Measurements from ENCODE around the gene SLC16A6. TPM values are rescaled to one million over a fixed set of nuclear protein-coding genes. Genes with fewer than 3 reads are reported as not detected.
"Not testable (repeated sequence)": the region's sequence is repeated elsewhere in the genome, so short reads cannot be mapped to it uniquely, and the experiment has no call there.

SLC16A6 gene
- total and polyA plus RNA-seq, 2 donors: 0.41 to 0.74 TPM

DNA sequence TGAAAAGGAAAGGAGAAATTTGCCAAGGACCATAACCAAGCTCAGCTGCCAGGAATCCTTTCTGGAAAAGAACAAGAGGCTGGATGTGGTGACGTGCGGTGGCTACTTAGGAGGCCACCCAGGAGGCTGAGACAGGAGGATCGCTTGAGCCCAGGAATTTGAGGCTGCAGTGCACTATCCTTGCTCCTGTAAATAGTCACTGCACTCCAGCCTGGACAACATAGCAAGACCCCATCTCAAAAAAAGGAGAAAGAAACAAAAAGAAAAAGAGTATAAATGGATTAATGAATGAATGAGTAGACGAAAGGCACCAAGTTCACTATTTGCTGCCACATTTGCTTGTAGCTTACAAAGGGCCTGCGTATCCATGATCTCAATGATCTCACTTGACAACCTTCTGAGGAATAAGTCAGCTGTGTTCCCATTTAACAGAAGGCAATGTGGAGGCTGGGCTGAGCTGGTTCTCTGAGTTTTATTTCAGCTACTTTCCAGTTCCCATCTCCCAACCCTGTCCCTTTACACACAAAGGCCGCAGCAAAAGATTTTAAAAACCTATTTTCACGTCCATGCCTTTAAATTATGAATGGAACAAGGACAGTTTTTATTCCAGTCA is 30.1 kb upstream of the SLC16A6 start:
- H3K27ac ChIP-seq (ENCODE audit: low read depth): no peak overlapping the region
- DNase-seq (ENCODE audit: extremely low spot score): no peak
- no peaks in the 10 kb centered on the region for H3K4me1 ChIP-seq (ENCODE audit: insufficient read depth)
- H3K4me3 ChIP-seq (ENCODE audit: low read depth, low read length): no peak overlapping the region
- 93% methylated on average over 7 of the region's 7 CpGs for WGBS
- no peaks in the 10 kb centered on the region for H3K36me3 ChIP-seq (ENCODE audit: insufficient read depth)

DNA sequence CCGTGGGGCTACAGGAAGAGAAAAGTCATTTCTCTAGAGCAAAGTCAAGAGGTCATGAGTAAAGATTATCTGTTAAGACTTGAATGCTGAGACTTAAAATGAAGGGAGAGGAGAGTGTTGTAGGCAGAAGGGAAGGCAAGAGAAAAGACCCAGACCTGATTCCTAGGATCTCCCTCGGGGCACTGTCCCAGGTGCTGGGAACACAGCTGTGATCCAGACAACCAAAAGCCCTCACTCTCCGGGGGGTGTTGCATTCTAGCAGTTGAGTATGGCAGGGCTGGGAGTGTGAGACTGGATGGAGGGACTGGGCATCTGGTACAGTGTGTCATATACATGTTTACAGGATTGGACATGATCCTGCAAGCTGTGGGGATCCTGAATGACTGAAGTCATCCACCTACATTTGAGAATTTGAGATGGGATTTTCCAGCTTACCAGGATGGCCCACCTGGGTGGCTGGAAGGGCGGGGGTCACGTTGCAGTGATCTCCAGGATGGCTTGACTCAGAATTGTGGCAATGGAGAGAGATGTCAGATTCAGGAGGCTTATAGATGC is 29.5 kb upstream of the SLC16A6 start:
- Histone ChIP-seq H3K4me1 (ENCODE audit: insufficient read depth) (no peaks in the 10 kb centered on the region), H3K4me3 (ENCODE audit: low read depth, low read length) (no peak overlapping the region), H3K27ac (ENCODE audit: low read depth) (no peak overlapping the region), H3K36me3 (ENCODE audit: insufficient read depth) (no peaks in the 10 kb centered on the region)
- DNase-seq (ENCODE audit: extremely low spot score): no peak
- 49% methylated on average over 5 of the region's 5 CpGs for WGBS

DNA sequence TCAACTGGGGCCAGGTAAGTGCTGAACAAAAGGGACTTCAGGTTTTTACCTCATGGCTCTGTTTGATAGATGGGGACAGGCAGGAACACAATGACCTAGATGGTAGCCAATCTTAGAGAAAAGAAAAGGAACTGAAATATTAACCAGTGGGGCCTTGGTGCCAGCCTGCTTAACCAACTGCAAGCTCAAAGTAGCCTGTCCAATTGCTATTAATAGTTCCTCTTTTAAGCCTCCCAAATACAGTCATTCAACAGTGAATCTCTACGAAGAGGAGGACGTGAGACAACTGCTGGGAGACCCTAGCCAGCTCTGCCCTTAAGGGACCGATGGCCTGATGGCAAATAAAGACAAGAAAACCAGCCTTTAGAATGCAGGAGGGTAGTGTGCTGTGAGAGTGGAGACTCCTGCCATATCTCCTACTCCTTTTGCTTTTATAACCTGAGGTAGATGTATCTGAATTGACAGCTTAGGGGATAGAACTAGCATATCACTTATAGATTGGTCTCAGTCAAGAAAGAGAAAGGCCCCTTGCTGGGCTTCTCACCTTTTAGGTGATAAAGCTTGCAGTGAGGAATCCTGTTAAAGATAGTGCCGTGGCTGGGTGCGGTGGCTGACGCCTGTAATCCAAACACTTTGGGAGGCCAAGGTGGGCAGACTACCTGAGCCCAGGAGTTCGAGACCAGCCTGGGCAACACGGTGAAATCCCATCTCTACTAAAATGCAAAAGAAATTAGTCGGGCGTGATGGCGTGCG is 28.7 kb upstream of the SLC16A6 start:
- 88% methylated on average over 12 of the region's 12 CpGs for WGBS
- no peak overlapping the region for H3K4me3 ChIP-seq (ENCODE audit: low read depth, low read length)

DNA sequence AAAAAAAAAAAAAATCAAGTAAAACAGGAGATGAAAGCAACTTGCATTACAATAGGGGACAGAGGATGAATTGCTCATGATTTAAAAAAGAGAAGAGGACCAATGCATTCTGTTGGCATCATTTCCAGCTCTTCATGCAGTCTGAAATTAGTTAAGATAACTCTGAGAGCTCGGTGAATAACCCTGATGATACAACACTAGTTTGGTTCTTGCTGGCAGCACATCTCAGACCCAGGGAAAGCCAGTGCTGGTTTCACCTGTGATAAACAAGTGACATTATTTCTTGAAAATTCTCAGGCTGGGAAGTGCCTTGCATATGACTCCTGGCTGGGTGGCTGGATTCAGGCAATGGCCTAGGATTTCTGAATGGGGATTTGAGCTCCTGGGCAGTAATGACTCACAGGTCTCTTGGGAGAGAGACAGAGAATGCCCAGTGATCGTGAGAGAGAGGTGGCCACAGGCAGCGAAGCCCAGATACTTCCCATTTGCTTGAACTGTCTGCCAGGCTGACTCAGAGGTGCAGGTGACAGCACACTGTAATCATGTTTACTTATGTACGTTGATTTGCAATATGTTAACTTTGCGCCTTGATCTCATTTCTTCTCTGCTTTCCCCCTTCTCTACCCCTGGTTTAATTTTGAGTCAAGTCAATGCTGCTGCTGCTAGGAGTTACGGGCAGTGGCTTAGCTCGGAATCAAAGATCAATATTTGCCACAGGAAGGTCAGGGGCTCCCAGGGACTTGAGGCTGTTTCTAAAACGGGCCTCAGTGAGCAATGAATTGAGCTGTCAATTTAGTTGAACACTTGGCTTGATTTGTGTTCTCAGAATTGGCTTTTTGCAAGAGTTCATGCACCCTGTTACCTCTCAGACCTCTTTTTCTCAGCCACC is 27.4 kb upstream of the SLC16A6 start:
- H3K4me3 ChIP-seq (ENCODE audit: low read depth, low read length): no peak overlapping the region
- H3K4me1 ChIP-seq (ENCODE audit: insufficient read depth): no peaks in the 10 kb centered on the region
- no peaks in the 10 kb centered on the region for H3K36me3 ChIP-seq (ENCODE audit: insufficient read depth)
- H3K27ac ChIP-seq (ENCODE audit: low read depth): no peak overlapping the region
- no peak for DNase-seq (ENCODE audit: extremely low spot score)
- WGBS: 75% methylated on average over 8 of the region's 8 CpGs

More for the DNA sequence above, 28.7 kb upstream of the SLC16A6 start:
- H3K27ac ChIP-seq (ENCODE audit: low read depth): no peak overlapping the region
- no peak for DNase-seq (ENCODE audit: extremely low spot score)
- H3K4me1 ChIP-seq (ENCODE audit: insufficient read depth): no peaks in the 10 kb centered on the region
- no peaks in the 10 kb centered on the region for H3K36me3 ChIP-seq (ENCODE audit: insufficient read depth)

DNA sequence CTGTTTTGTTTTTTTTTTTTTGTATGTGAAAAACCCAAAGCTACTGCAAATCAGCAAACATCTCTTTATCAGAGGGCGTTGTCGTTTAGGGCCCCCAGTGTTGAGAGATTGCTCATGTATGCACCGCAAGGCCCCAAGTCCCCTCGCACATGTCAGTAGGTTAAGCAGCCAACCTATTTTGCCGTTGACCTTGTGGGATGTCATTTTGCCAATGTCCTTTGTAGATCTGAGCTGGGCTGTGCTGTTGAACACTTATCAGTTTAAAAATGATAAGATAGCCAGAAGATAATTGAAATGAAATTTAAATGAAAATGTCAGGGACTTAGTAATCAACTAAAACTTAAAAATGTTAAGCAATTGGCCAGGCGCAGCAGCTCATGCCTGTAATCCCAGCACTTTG is 26.5 kb upstream of the SLC16A6 start:
- WGBS: 84% methylated on average over 6 of the region's 6 CpGs
- DNase-seq (ENCODE audit: extremely low spot score): no peak
- no peak overlapping the region for H3K27ac ChIP-seq (ENCODE audit: low read depth)

DNA sequence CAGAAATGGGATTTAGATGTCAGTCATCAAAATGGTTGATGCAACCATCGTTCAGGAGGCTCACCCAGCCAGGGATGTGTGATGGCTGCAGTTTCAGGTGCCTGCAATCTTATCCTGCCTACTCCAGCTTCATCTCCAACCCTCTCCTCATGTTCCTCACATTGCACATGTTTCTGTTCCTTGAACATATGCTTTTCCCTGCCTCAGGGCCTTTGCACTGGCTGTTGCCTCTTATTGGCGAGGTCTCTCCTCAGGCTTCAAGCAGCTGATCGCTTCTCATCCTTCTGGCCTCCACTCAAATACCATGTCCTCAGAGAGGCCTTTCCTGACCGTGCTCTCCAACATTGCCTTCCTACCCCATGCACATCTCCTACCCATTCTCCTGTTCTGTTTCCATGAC is 25.0 kb upstream of the SLC16A6 start:
- Histone ChIP-seq H3K36me3 (ENCODE audit: insufficient read depth) (no peaks in the 10 kb centered on the region), H3K27ac (ENCODE audit: low read depth) (no peak overlapping the region), H3K4me3 (ENCODE audit: low read depth, low read length) (no peak overlapping the region), H3K4me1 (ENCODE audit: insufficient read depth) (no peaks in the 10 kb centered on the region)
- no peak for DNase-seq (ENCODE audit: extremely low spot score)
- 95% methylated on average over 4 of the region's 4 CpGs for whole genome bisulfite sequencing

More for the DNA sequence above, 26.5 kb upstream of the SLC16A6 start:
- H3K4me3 ChIP-seq (ENCODE audit: low read depth, low read length): no peak overlapping the region
- no peaks in the 10 kb centered on the region for H3K36me3 ChIP-seq (ENCODE audit: insufficient read depth)
- H3K4me1 ChIP-seq (ENCODE audit: insufficient read depth): no peaks in the 10 kb centered on the region

DNA sequence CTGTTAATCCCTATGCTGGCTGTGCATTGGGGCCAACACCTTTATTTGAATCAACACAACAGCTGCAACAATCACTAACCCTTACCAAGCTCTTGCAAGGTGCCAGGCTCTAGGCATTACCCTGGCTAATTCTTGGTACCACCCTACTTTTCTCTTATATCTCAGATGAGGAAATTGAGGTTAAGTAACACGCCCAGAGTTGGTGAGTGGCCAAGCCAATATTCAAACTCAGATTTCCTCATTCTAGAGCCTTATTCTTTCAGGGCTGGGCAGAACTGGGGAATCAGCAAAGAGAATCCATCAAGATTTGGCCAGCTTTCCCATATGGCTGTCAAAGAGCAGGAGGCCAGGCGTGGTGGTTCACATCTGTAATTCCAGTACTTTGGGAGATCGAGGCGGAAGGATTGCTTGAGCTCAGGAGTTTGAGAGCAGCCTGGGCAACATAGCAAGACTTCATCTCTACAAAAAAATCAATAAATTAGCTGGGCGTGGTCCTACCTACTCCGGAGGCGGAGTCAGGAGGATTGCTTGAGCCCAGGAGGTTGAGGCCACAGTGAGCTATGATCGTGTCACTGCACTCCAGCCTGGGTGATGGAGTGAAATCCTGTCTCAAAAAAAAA is 24.1 kb upstream of the SLC16A6 start:
- H3K4me3 ChIP-seq (ENCODE audit: low read depth, low read length): no peak overlapping the region
- 88% methylated on average over 8 of the region's 8 CpGs for WGBS
- no peak overlapping the region for H3K27ac ChIP-seq (ENCODE audit: low read depth)
- H3K36me3 ChIP-seq (ENCODE audit: insufficient read depth): no peaks in the 10 kb centered on the region
- no peaks in the 10 kb centered on the region for H3K4me1 ChIP-seq (ENCODE audit: insufficient read depth)
- no peak for DNase-seq (ENCODE audit: extremely low spot score)

DNA sequence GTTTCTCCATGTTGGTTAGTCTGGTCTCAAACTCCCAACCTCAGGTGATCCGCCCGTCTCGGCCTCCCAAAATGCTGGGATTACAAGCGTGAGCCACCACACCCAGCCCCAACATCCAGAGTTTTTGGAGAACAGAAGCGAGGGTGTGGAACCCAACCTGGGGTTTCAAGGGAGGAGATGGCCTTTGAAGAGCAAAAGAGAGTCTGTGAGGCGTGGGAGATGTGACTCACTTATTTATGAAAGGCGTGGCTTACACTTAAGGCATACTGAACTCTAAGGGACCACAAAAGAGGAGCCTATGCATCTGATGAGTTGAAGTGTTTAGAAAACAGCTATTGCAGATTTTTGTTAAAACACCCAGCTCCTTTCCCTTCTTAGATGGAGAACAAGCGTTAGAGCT is 19.2 kb upstream of the SLC16A6 start:
- H3K4me3 ChIP-seq (ENCODE audit: low read depth, low read length): no peak overlapping the region
- no peaks in the 10 kb centered on the region for H3K4me1 ChIP-seq (ENCODE audit: insufficient read depth)
- WGBS: 92% methylated on average over 8 of the region's 8 CpGs
- DNase-seq (ENCODE audit: extremely low spot score): no peak
- H3K36me3 ChIP-seq (ENCODE audit: insufficient read depth): no peaks in the 10 kb centered on the region
- no peak overlapping the region for H3K27ac ChIP-seq (ENCODE audit: low read depth)

DNA sequence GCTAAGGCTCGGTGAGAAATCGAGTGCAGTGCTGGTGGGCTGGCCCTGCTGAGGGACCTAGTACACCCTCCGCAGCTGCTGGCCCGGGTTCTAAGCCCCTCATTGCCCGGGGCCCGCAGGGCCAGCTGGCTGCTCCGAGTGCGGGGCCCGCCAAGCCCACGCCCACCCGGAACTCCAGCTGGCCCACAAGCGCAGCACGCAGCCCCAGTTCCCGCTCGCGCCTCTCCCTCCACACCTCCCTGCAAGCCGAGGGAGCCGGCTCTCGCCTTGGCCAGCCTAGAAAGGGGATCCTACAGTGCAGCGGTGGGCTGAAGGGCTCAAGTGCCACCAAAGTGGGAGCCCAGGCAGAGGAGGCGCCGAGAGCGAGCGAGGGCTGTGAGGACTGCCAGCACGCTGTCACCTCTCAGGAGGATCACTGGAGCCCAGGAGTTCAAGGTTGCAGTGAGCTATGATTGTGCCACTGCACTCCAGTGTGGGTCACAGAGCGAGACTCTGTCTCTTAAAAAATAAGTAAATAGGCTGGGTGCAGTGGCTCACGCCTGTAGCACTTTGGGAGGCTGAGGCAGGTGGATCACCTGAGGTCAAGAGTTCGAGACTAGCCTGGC is 18.2 kb upstream of the SLC16A6 start:
- H3K4me1 ChIP-seq (ENCODE audit: insufficient read depth); DNase-seq (ENCODE audit: extremely low spot score); H3K4me3 ChIP-seq (ENCODE audit: low read depth, low read length); H3K27ac ChIP-seq (ENCODE audit: low read depth); H3K36me3 ChIP-seq (ENCODE audit: insufficient read depth): not testable (repeated sequence)
- 95% methylated on average over 28 of the region's 28 CpGs for WGBS

DNA sequence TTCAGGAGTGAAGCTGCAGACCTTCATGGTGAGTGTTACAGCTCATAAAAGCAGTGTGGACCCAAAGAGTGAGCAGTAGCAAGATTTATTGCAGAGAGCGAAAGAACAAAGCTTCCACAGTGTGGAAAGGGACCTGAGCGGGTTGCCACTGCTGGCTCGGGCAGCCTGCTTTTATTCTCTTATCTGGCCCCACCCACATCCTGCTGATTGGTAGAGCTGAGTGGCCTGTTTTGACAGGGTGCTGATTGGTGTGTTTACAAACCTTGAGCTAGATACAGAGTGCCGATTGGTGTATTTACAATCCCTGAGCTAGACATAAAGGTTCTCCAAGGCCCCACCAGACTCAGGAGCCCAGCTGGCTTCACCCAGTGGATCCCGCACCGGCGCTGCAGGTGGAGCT is 17.6 kb upstream of the SLC16A6 start:
- not testable (repeated sequence) for H3K27ac ChIP-seq (ENCODE audit: low read depth); H3K4me3 ChIP-seq (ENCODE audit: low read depth, low read length); H3K4me1 ChIP-seq (ENCODE audit: insufficient read depth); H3K36me3 ChIP-seq (ENCODE audit: insufficient read depth); DNase-seq (ENCODE audit: extremely low spot score)
- WGBS: 81% methylated on average over 7 of the region's 7 CpGs

DNA sequence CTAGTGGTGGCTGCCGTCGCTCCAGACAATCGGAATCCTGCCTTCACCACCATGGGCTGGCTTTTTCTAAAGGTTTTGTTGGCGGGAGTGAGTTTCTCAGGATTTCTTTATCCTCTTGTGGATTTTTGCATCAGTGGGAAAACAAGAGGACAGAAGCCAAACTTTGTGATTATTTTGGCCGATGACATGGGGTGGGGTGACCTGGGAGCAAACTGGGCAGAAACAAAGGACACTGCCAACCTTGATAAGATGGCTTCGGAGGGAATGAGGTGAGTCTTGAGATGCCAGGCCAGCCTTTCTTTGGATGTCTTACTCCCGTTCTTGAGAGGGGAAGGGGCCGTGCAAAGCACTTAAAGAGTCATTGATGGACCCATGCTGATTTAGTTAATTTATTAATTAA is 16.5 kb upstream of the SLC16A6 start:
- DNase-seq (ENCODE audit: extremely low spot score): no peak
- WGBS: 92% methylated on average over 8 of the region's 8 CpGs

DNA sequence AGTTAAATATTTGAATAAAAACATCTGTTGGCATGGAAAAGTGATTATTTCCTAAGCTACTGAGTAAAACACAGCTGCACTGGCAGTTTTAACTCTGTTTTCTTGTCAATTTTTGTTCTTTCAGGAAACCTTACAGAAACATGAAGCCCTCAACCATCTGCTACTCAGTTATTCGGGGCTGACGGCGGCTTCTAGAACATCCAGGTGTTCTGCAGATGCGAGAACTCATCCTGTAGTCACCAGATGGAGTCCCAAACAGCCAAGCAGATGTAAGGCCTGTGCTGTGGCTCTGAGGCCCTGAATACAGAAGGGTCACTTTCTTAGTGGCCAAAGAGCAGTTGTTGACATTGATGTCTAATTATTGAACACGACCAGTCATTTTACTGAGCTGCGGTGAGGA is 15.9 kb upstream of the SLC16A6 start:
- 80% methylated on average over 6 of the region's 6 CpGs for WGBS
- H3K4me3 ChIP-seq (ENCODE audit: low read depth, low read length): no peak overlapping the region
- H3K4me1 ChIP-seq (ENCODE audit: insufficient read depth): no peaks in the 10 kb centered on the region
- no peaks in the 10 kb centered on the region for H3K36me3 ChIP-seq (ENCODE audit: insufficient read depth)
- no peak overlapping the region for H3K27ac ChIP-seq (ENCODE audit: low read depth)
- DNase-seq (ENCODE audit: extremely low spot score): no peak

More for the DNA sequence above, 16.5 kb upstream of the SLC16A6 start:
- Histone ChIP-seq H3K27ac (ENCODE audit: low read depth) (no peak overlapping the region), H3K4me1 (ENCODE audit: insufficient read depth) (no peaks in the 10 kb centered on the region), H3K36me3 (ENCODE audit: insufficient read depth) (no peaks in the 10 kb centered on the region), H3K4me3 (ENCODE audit: low read depth, low read length) (no peak overlapping the region)

DNA sequence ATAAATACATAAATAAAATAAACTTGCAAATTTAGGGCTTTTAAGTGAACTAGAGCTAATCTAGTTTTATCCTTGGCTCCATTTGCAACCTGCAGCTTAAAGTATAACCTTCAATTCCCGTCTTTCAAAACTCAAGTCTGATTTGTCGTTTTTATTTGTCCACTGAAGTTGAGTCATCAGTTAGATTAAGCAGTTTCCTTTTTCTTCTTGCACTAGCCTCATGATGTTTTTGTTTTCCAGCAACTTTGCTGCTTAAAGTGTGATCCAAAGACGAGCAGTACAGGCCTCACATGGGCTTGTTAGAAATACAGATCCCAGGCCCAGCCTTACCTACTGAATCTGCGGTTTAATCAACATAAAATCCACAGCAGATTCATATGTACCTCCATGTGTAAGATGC is 14.2 kb upstream of the SLC16A6 start:
- no peak overlapping the region for H3K27ac ChIP-seq (ENCODE audit: low read depth)
- H3K36me3 ChIP-seq (ENCODE audit: insufficient read depth): no peaks in the 10 kb centered on the region
- no peaks in the 10 kb centered on the region for H3K4me1 ChIP-seq (ENCODE audit: insufficient read depth)
- DNase-seq (ENCODE audit: extremely low spot score): no peak
- 74% methylated on average over 4 of the region's 4 CpGs for WGBS
- no peak overlapping the region for H3K4me3 ChIP-seq (ENCODE audit: low read depth, low read length)
